Liver (tissue), 9 donors: Measurements from ENCODE around the gene PTPA. TPM values are rescaled to one million over a fixed set of nuclear protein-coding genes. Genes with fewer than 3 reads are reported as not detected.

Experiments used
- DNase-seq: peaks from one replicate; pipeline ENCODE4 v3.0.0-alpha.2; 2017; ENCODE audit warnings: low spot score
- H3K27ac ChIP-seq, 2 donors: one replicate each; pipeline ENCODE4 v1.7.0; 2013; ENCODE audit warnings: inconsistent platforms in 2 of 2, low read length in 2 of 2, control low read depth in 1 of 2, low read depth in 1 of 2, mild to moderate bottlenecking in 1 of 2
- H3K27me3 ChIP-seq, 4 donors: one replicate each; pipeline versions ENCODE4 v1.6.1 to v1.7.0; 2013; ENCODE audit warnings: low read length in 3 of 4, inconsistent platforms in 1 of 4, mild to moderate bottlenecking in 1 of 4, moderate library complexity in 1 of 4; ENCODE audit not compliant: control insufficient read depth in 4 of 4, insufficient read depth in 4 of 4
- H3K36me3 ChIP-seq, 4 donors: one replicate each; pipeline versions ENCODE4 v1.6.1 to v1.7.0; 2013; ENCODE audit warnings: low read length in 3 of 4, mild to moderate bottlenecking in 3 of 4, low read depth in 1 of 4, moderate library complexity in 1 of 4; ENCODE audit not compliant: control insufficient read depth in 4 of 4, insufficient read depth in 3 of 4
- H3K4me1 ChIP-seq, 4 donors: one replicate each; pipeline versions ENCODE4 v1.6.1 to v1.7.0; 2013; ENCODE audit warnings: low read length in 3 of 4, mild to moderate bottlenecking in 3 of 4, moderate library complexity in 1 of 4; ENCODE audit not compliant: control insufficient read depth in 4 of 4, insufficient read depth in 4 of 4
- H3K4me3 ChIP-seq, 3 donors: one replicate each; pipeline versions ENCODE4 v1.6.1 to v1.7.0; 2013; ENCODE audit warnings: low read length in 3 of 3, control low read depth in 1 of 3, low read depth in 1 of 3, mild to moderate bottlenecking in 1 of 3
- H3K9ac ChIP-seq, 2 donors: one replicate each; pipeline ENCODE4 v1.7.0; 2013; ENCODE audit warnings: low read length in 2 of 2, mild to moderate bottlenecking in 2 of 2, moderate library complexity in 2 of 2, control low read depth in 1 of 2, low read depth in 1 of 2
- H3K9me3 ChIP-seq, 4 donors: one replicate each; pipeline versions ENCODE4 v1.6.1 to v1.7.0; 2013; ENCODE audit warnings: low read length in 3 of 4; ENCODE audit not compliant: control insufficient read depth in 4 of 4
- EGR1 ChIP-seq, 2 donors: IDR thresholded peaks; 2 replicates each; pipeline ENCODE4 v1.6.1; 2016 to 2018; ENCODE audit warnings: antibody characterized with exemption in 2 of 2, low read depth in 2 of 2
- FOXA1 ChIP-seq: IDR thresholded peaks from 2 replicates; pipeline ENCODE4 v1.6.1; 2016; ENCODE audit warnings: antibody characterized with exemption
- FOXA2 ChIP-seq: IDR thresholded peaks from 2 replicates; pipeline ENCODE4 v1.6.1; 2016; ENCODE audit warnings: antibody characterized with exemption
- GABPA ChIP-seq, 2 donors: IDR thresholded peaks in 1 of 2; conservative IDR thresholded peaks in 1 of 2; 2 replicates each; pipeline ENCODE4 v1.6.1; 2016; ENCODE audit warnings: antibody characterized with exemption in 2 of 2, mild to moderate bottlenecking in 1 of 2, moderate library complexity in 1 of 2
- HNF4A ChIP-seq, 2 donors: conservative IDR thresholded peaks; 2 replicates each; pipeline ENCODE4 v1.6.1; 2016; ENCODE audit warnings: antibody characterized with exemption in 2 of 2, mild to moderate bottlenecking in 2 of 2
- HNF4G ChIP-seq: IDR thresholded peaks from 2 replicates; pipeline ENCODE4 v1.6.1; 2016; ENCODE audit warnings: antibody characterized with exemption
- JUND ChIP-seq, 2 donors: IDR thresholded peaks; 2 replicates each; pipeline ENCODE4 v1.6.1; 2016; ENCODE audit warnings: antibody characterized with exemption in 2 of 2
- NR2F2 ChIP-seq: IDR thresholded peaks from 2 replicates; pipeline ENCODE4 v1.6.1; 2016; ENCODE audit warnings: antibody characterized with exemption
- RAD21 ChIP-seq, 2 donors: IDR thresholded peaks; 2 replicates each; pipeline ENCODE4 v1.6.1; 2016; ENCODE audit warnings: antibody characterized with exemption in 2 of 2, mild to moderate bottlenecking in 2 of 2
- RXRA ChIP-seq, 2 donors: IDR thresholded peaks; 2 replicates each; pipeline ENCODE4 v1.6.1; 2017 to 2018; ENCODE audit warnings: antibody characterized with exemption in 2 of 2, mild to moderate bottlenecking in 1 of 2
- SP1 ChIP-seq: IDR thresholded peaks from 2 replicates; pipeline ENCODE4 v1.6.1; 2018; ENCODE audit warnings: antibody characterized with exemption, mild to moderate bottlenecking
- TAF1 ChIP-seq: conservative IDR thresholded peaks from 2 replicates; pipeline ENCODE4 v1.6.1; 2016; ENCODE audit warnings: antibody characterized with exemption, mild to moderate bottlenecking
- YY1 ChIP-seq: IDR thresholded peaks from 2 replicates; pipeline ENCODE4 v1.6.1; 2016; ENCODE audit warnings: antibody characterized with exemption, mild to moderate bottlenecking
- WGBS: extraction: QIAGEN DNeasy Blood & Tissue Kit; methylation state at CpG from one replicate; pipeline ENCODE4 v1.1.7; 2013; 5-methylcytosine and 5-hydroxymethylcytosine counted together
- polyA plus RNA-seq, 2 donors: library from polyadenylated mRNA; stranded (reverse) in 1 of 2; unstranded in 1 of 2; fragments of 200-250 nt in 1 of 2; fragments of >200 nt in 1 of 2; fragmentation: Nextera tagmentation in 1 of 2; extraction: Ambion mirVana in 1 of 2; gene quantifications; one replicate each; pipeline versions ENCODE4 v1.2.1 to v1.2.3, GENCODE V29; 2013 to 2015
- total RNA-seq, 2 donors: library from RNA; depleted of rRNA; stranded (reverse); fragments of >200 nt; gene quantifications; one replicate each; pipeline ENCODE4 v1.2.3, GENCODE V29; 2014
- TF ChIP-seq, protein P1 (sequence below): IDR thresholded peaks from 2 replicates; pipeline ENCODE4 v1.6.1; 2016; ENCODE audit warnings: antibody characterized with exemption, mild to moderate bottlenecking
- TF ChIP-seq, protein P2 (sequence below): fragments of 150-350 bp; IDR thresholded peaks from 2 replicates; pipeline ENCODE4 v1.5.1; 2017; ENCODE audit warnings: improper control_type of control experiment, low read depth, low read length; ENCODE audit not compliant: missing input control
- TF ChIP-seq, protein P3 (sequence below): IDR thresholded peaks from 2 replicates; pipeline ENCODE4 v1.6.1; 2016; ENCODE audit warnings: antibody characterized with exemption
- TF ChIP-seq, protein P4 (sequence below): IDR thresholded peaks from 2 replicates; pipeline ENCODE4 v1.6.1; 2016; ENCODE audit warnings: antibody characterized with exemption
- TF ChIP-seq, protein P5 (sequence below): IDR thresholded peaks from 2 replicates; pipeline ENCODE4 v1.6.1; 2016; ENCODE audit warnings: antibody characterized with exemption
- donor health status: healthy.
- donor health status: healthy.
- donor health status: healthy.
- donor health status: healthy.
- donor health status: healthy.

Gene PTPA
- total and polyA plus RNA-seq, 4 donors = 27.6 to 66.0 (median 38.4) TPM

DNA sequence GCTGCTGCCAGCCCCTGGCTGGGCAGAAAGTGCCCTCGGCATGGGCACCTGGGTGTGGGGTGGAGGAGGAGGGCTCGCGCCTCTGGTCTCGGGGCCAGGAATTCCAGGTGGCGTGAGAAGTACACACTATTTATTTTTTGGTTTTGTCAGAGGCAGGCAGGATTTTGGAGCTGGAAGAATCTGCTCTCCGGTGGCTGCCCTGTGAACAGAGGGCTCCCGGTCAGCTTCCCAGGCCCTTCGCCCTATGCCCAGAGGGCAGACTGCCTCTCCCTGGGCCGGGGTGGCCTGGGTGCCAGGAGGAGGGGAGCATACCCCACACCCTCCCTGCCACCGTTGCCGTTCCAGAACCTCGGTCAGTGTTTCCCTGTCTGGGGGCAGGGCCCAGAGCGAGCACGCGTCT is 22.0 kb upstream of the PTPA start:
- no peak for DNase-seq
- H3K27me3 ChIP-seq = no peaks in the 10 kb centered on the region
- 32% methylated on average over 15 of the region's 15 CpGs for WGBS

More for the DNA sequence above, 22.0 kb upstream of the PTPA start:
- Histone ChIP-seq H3K36me3 (peaks cover 6 to 21% (median 7%) of the 10 kb centered on the region in 4 donors), H3K27ac (peak overlapping the region; percentile 82 to 91), H3K4me1 (peaks cover 9 to 43% (median 30%) of the 10 kb centered on the region in 4 donors), H3K9ac (peak overlapping the region in 1 of 2 donors; percentile 66), H3K9me3 (no peaks in the 10 kb centered on the region), H3K4me3 (no peak overlapping the region)
- peak in 1 of 2 donors; percentile 18 for TF ChIP-seq EGR1 (IDR thresholded peaks at IDR 0.05; ENCODE audit: low read depth in 2 of 2)
- TF ChIP-seq TAF1 = no peak
- TF ChIP-seq HNF4A (conservative IDR thresholded peaks at IDR 0.05) = peak; percentile 98
- TF ChIP-seq FOXA1 = peak; percentile 34
- TF ChIP-seq NR2F2 = peak; percentile 48
- TF ChIP-seq SP1 = peak; percentile 94
- TF ChIP-seq, protein P1, sequence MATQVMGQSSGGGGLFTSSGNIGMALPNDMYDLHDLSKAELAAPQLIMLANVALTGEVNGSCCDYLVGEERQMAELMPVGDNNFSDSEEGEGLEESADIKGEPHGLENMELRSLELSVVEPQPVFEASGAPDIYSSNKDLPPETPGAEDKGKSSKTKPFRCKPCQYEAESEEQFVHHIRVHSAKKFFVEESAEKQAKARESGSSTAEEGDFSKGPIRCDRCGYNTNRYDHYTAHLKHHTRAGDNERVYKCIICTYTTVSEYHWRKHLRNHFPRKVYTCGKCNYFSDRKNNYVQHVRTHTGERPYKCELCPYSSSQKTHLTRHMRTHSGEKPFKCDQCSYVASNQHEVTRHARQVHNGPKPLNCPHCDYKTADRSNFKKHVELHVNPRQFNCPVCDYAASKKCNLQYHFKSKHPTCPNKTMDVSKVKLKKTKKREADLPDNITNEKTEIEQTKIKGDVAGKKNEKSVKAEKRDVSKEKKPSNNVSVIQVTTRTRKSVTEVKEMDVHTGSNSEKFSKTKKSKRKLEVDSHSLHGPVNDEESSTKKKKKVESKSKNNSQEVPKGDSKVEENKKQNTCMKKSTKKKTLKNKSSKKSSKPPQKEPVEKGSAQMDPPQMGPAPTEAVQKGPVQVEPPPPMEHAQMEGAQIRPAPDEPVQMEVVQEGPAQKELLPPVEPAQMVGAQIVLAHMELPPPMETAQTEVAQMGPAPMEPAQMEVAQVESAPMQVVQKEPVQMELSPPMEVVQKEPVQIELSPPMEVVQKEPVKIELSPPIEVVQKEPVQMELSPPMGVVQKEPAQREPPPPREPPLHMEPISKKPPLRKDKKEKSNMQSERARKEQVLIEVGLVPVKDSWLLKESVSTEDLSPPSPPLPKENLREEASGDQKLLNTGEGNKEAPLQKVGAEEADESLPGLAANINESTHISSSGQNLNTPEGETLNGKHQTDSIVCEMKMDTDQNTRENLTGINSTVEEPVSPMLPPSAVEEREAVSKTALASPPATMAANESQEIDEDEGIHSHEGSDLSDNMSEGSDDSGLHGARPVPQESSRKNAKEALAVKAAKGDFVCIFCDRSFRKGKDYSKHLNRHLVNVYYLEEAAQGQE = peak; percentile 72
- no peak for TF ChIP-seq FOXA2
- TF ChIP-seq, protein P2, sequence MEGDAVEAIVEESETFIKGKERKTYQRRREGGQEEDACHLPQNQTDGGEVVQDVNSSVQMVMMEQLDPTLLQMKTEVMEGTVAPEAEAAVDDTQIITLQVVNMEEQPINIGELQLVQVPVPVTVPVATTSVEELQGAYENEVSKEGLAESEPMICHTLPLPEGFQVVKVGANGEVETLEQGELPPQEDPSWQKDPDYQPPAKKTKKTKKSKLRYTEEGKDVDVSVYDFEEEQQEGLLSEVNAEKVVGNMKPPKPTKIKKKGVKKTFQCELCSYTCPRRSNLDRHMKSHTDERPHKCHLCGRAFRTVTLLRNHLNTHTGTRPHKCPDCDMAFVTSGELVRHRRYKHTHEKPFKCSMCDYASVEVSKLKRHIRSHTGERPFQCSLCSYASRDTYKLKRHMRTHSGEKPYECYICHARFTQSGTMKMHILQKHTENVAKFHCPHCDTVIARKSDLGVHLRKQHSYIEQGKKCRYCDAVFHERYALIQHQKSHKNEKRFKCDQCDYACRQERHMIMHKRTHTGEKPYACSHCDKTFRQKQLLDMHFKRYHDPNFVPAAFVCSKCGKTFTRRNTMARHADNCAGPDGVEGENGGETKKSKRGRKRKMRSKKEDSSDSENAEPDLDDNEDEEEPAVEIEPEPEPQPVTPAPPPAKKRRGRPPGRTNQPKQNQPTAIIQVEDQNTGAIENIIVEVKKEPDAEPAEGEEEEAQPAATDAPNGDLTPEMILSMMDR = no peak
- peak; percentile 52 to 71 for TF ChIP-seq RAD21 (IDR thresholded peaks at IDR 0.05)
- TF ChIP-seq, protein P3, sequence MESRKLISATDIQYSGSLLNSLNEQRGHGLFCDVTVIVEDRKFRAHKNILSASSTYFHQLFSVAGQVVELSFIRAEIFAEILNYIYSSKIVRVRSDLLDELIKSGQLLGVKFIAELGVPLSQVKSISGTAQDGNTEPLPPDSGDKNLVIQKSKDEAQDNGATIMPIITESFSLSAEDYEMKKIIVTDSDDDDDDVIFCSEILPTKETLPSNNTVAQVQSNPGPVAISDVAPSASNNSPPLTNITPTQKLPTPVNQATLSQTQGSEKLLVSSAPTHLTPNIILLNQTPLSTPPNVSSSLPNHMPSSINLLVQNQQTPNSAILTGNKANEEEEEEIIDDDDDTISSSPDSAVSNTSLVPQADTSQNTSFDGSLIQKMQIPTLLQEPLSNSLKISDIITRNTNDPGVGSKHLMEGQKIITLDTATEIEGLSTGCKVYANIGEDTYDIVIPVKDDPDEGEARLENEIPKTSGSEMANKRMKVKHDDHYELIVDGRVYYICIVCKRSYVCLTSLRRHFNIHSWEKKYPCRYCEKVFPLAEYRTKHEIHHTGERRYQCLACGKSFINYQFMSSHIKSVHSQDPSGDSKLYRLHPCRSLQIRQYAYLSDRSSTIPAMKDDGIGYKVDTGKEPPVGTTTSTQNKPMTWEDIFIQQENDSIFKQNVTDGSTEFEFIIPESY = no peak
- no peak for TF ChIP-seq JUND (IDR thresholded peaks at IDR 0.05)
- peak; percentile 97 for TF ChIP-seq HNF4G
- TF ChIP-seq, protein P4, sequence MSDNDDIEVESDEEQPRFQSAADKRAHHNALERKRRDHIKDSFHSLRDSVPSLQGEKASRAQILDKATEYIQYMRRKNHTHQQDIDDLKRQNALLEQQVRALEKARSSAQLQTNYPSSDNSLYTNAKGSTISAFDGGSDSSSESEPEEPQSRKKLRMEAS = peak; percentile 44
- TF ChIP-seq GABPA (IDR thresholded peaks at IDR 0.05 in 1 of 2, conservative IDR thresholded peaks at IDR 0.05 in 1 of 2) = peak in 1 of 2 donors; percentile 20
- TF ChIP-seq, protein P5, sequence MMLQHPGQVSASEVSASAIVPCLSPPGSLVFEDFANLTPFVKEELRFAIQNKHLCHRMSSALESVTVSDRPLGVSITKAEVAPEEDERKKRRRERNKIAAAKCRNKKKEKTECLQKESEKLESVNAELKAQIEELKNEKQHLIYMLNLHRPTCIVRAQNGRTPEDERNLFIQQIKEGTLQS = no peak
- TF ChIP-seq YY1 = peak; percentile 63
- TF ChIP-seq RXRA (IDR thresholded peaks at IDR 0.05) = peak; percentile 93 to 94
